Endothelial cell of umbilical vein (primary cell): ENCODE measurements around the gene PRR5L. TPM values are rescaled to one million over a fixed set of nuclear protein-coding genes. Genes with fewer than 3 reads are reported as not detected.

Experiments
- BruUV-seq: library from RNA; stranded (reverse); fragments of 400-500 nt; replicated peaks from 2 replicates; lab custom pipeline; 2021; lab: Mats Ljungman, UMichigan
- CTCF ChIA-PET: fragments of 300-600, 350-600 bp; sonication (Branson Sonifier 250); formaldehyde crosslinking; loops from one replicate; lab custom pipeline; 2021; ENCODE audit warnings: antibody characterized with exemption, inconsistent platforms; lab: Charles Lee
- POLR2A ChIA-PET: fragments of 300-600, 350-600 bp; sonication (Branson Sonifier 250); formaldehyde crosslinking; loops from one replicate; lab custom pipeline; 2021; ENCODE audit warnings: antibody characterized with exemption, inconsistent platforms; lab: Charles Lee
- DNase-seq: peaks from one replicate; pipeline ENCODE4 v3.0.0-alpha.2; 2011; ENCODE audit warnings: low read depth, low spot score
- FAIRE-seq: peaks from 2 replicates; lab custom pipeline; 2011; peaks lifted over from hg19 to GRCh38; lab: Jason Lieb, UNC
- H2AFZ ChIP-seq: 2 replicates; pipeline ENCODE4 v1.6.0; 2012; ENCODE audit warnings: low read depth, low read length, control low read depth, inconsistent platforms
- H3K27ac ChIP-seq: 2 replicates; pipeline ENCODE4 v1.5.1; 2011; ENCODE audit warnings: low read depth, mild to moderate bottlenecking, control low read depth, low read length, moderate library complexity; ENCODE audit not compliant: insufficient read depth
- H3K27me3 ChIP-seq, 2 experiments: 2 replicates each; pipeline versions ENCODE4 v1.6.0 to v1.6.1; 2011; ENCODE audit warnings: low read length in 2 of 2, mixed read lengths in 1 of 2; ENCODE audit not compliant: control insufficient read depth in 2 of 2, insufficient read depth in 2 of 2
- H3K36me3 ChIP-seq, 2 experiments: 2 replicates in 1 of 2; 3 replicates in 1 of 2; pipeline ENCODE4 v1.5.1; 2011; ENCODE audit warnings: low read length in 2 of 2, mild to moderate bottlenecking in 1 of 2, moderate library complexity in 1 of 2; ENCODE audit not compliant: control insufficient read depth in 2 of 2, insufficient read depth in 2 of 2; ENCODE audit errors: extremely low read depth in 1 of 2
- H3K4me1 ChIP-seq: 3 replicates; pipeline ENCODE4 v1.5.1; 2011; ENCODE audit warnings: mild to moderate bottlenecking, low read length; ENCODE audit not compliant: control insufficient read depth, insufficient read depth; ENCODE audit errors: extremely low read depth
- H3K4me2 ChIP-seq: 2 replicates; pipeline ENCODE4 v1.6.1; 2011; ENCODE audit warnings: low read length, control low read depth, mixed read lengths; ENCODE audit not compliant: insufficient read depth
- H3K4me3 ChIP-seq, 3 experiments: fragments of 200-600 bp in 1 of 3; sonication (generic), shearing (Covaris generic) in 1 of 3; replicated peaks in 1 of 3; 2 replicates each; pipeline ENCODE4 v1.5.1; 2011 to 2016; ENCODE audit warnings: control low read depth in 3 of 3, low read length in 3 of 3, mild to moderate bottlenecking in 2 of 3, inconsistent platforms in 1 of 3, low read depth in 1 of 3, moderate library complexity in 1 of 3; ENCODE audit not compliant: insufficient read depth in 1 of 3
- H3K79me2 ChIP-seq: 2 replicates; pipeline ENCODE4 v1.6.0; 2012; ENCODE audit warnings: low read length, inconsistent platforms; ENCODE audit not compliant: control insufficient read depth, insufficient read depth
- H3K9ac ChIP-seq: replicated peaks from 2 replicates; pipeline ENCODE3; 2011; ENCODE audit warnings: low read length, control low read depth; ENCODE audit not compliant: insufficient read depth; ENCODE audit errors: extremely low read depth
- H3K9me1 ChIP-seq: replicated peaks from 3 replicates; pipeline ENCODE4 v1.6.0; 2011; ENCODE audit warnings: mild to moderate bottlenecking, low read length; ENCODE audit not compliant: control insufficient read depth, insufficient read depth; ENCODE audit errors: extremely low read depth
- H3K9me3 ChIP-seq: replicated peaks from 2 replicates; pipeline ENCODE4 v1.5.1; 2012; ENCODE audit warnings: low read length, inconsistent platforms; ENCODE audit not compliant: control insufficient read depth, insufficient read depth
- H4K20me1 ChIP-seq: replicated peaks from 2 replicates; pipeline ENCODE3; 2011; ENCODE audit warnings: mild to moderate bottlenecking, low read length; ENCODE audit not compliant: control insufficient read depth, insufficient read depth; ENCODE audit errors: extremely low read depth
- EZH2 ChIP-seq: IDR thresholded peaks from 2 replicates; pipeline ENCODE4 v1.6.1; 2012; ENCODE audit warnings: borderline replicate concordance, low read depth, mild to moderate bottlenecking, moderate library complexity, low read length, inconsistent platforms; ENCODE audit not compliant: severe bottlenecking
- FOS ChIP-seq: IDR thresholded peaks from 2 replicates; pipeline ENCODE4 v1.6.1; 2011; ENCODE audit warnings: mild to moderate bottlenecking, low read length, moderate library complexity, borderline replicate concordance; ENCODE audit not compliant: insufficient read depth
- GATA2 ChIP-seq: IDR thresholded peaks from 2 replicates; pipeline ENCODE4 v1.7.0; 2011; ENCODE audit warnings: low read depth, mild to moderate bottlenecking, moderate library complexity, mixed read lengths, low read length; ENCODE audit not compliant: insufficient read length, insufficient read depth
- JUN ChIP-seq: IDR thresholded peaks from 2 replicates; pipeline ENCODE4 v1.6.1; 2011; ENCODE audit warnings: borderline replicate concordance, low read depth; ENCODE audit not compliant: insufficient read length, insufficient read depth
- MAX ChIP-seq: IDR thresholded peaks from 2 replicates; pipeline ENCODE4 v1.6.1; 2011; ENCODE audit not compliant: insufficient read depth, insufficient read length
- MYC ChIP-seq: IDR thresholded peaks from one replicate; pipeline ENCODE4 v1.6.1; 2011; ENCODE audit warnings: mild to moderate bottlenecking, low read depth, low read length
- POLR2A ChIP-seq: IDR thresholded peaks from 2 replicates; pipeline ENCODE4 v1.6.1; 2012; ENCODE audit warnings: low read depth, mild to moderate bottlenecking, control low read depth, low read length
- POLR2AphosphoS5 ChIP-seq: IDR thresholded peaks from 2 replicates; pipeline ENCODE4 v1.6.1; 2012; ENCODE audit warnings: low read depth, mild to moderate bottlenecking, control low read depth, low read length, moderate library complexity; ENCODE audit not compliant: insufficient read depth
- dilution Hi-C: fragments of 300-500 bp; cut with MboI; formaldehyde crosslinking; loops from one replicate; pipeline ENCODE4 v1.15.0; 2019; ENCODE audit warnings: low sequenced_read_pairs; ENCODE audit not compliant: extremely low pct_ligation_motif_present
- intact Hi-C: fragments of 100-400 bp; cut with micrococcal nuclease; formaldehyde crosslinking; loops from one replicate; pipeline ENCODE4 v1.10.0; 2022
- polyA plus RNA-seq, 4 experiments: library from polyadenylated mRNA; depleted of rRNA in 3 of 4; stranded (reverse) in 3 of 4; unstranded in 1 of 4; fragments of >200 nt; gene quantifications; 2 replicates each; pipeline versions ENCODE4 v1.2.1 to v1.2.3, GENCODE V29; 2011 to 2012; ENCODE audit warnings: missing spikeins in 1 of 4
- total RNA-seq: library from RNA; stranded (reverse); gene quantifications from 2 replicates; pipeline ENCODE4 v1.2.3, GENCODE V29; 2021
- TF ChIP-seq, protein P1 (sequence below), 2 donors: IDR thresholded peaks; 1 replicate in 1 of 2; 2 replicates in 1 of 2; pipeline ENCODE4 v1.5.1; 2011; ENCODE audit warnings: low read length in 2 of 2, mild to moderate bottlenecking in 2 of 2, moderate library complexity in 2 of 2, control low read depth in 1 of 2, inconsistent platforms in 1 of 2, low read depth in 1 of 2; ENCODE audit not compliant: insufficient read depth in 1 of 2; ENCODE audit errors: extremely low read depth in 1 of 2

Gene PRR5L
- total and polyA plus RNA-seq, 2 donors (not counting 3 experiments of a cell fraction or from before 2014, with no cell fraction given), result 2.5 to 6.1 TPM

- dilution Hi-C loops (no loop called here), intact Hi-C loops (no loop called here)
- H3K9me1 ChIP-seq, result no peaks in the 10 kb centered on the region
- FAIRE-seq (no peak), DNase-seq (no peak)
- H4K20me1 ChIP-seq, result no peaks in the 10 kb centered on the region
- H3K27me3 ChIP-seq, result peaks cover 10 to 12% of the 10 kb centered on the region in 2 experiments
- H3K9me3 ChIP-seq, result no peaks in the 10 kb centered on the region
- no peak overlapping the region for H3K27ac ChIP-seq
- H3K36me3 ChIP-seq, result no peaks in the 10 kb centered on the region
- no peak overlapping the region for H3K4me3 ChIP-seq
- no peak overlapping the region for H2AFZ ChIP-seq
- no TSS peak for BruUV-seq
- no peak overlapping the region for H3K9ac ChIP-seq
- no peak overlapping the region for H3K4me2 ChIP-seq
- no peak for TF ChIP-seq GATA2
- TF ChIP-seq MYC, result no peak
- TF ChIP-seq, protein P1, sequence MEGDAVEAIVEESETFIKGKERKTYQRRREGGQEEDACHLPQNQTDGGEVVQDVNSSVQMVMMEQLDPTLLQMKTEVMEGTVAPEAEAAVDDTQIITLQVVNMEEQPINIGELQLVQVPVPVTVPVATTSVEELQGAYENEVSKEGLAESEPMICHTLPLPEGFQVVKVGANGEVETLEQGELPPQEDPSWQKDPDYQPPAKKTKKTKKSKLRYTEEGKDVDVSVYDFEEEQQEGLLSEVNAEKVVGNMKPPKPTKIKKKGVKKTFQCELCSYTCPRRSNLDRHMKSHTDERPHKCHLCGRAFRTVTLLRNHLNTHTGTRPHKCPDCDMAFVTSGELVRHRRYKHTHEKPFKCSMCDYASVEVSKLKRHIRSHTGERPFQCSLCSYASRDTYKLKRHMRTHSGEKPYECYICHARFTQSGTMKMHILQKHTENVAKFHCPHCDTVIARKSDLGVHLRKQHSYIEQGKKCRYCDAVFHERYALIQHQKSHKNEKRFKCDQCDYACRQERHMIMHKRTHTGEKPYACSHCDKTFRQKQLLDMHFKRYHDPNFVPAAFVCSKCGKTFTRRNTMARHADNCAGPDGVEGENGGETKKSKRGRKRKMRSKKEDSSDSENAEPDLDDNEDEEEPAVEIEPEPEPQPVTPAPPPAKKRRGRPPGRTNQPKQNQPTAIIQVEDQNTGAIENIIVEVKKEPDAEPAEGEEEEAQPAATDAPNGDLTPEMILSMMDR (IDR thresholded peaks at IDR 0.05; ENCODE audit: extremely low read depth in 1 of 2, insufficient read depth in 1 of 2, low read depth in 1 of 2, low read length in 2 of 2), result no peak
- no peak for TF ChIP-seq FOS
- no peak for TF ChIP-seq POLR2AphosphoS5
- no peak for TF ChIP-seq POLR2A
- no peak for TF ChIP-seq EZH2
- no peak for TF ChIP-seq JUN
- no peak for TF ChIP-seq MAX
- H3K4me1 ChIP-seq, result peaks cover 5% of the 10 kb centered on the region
- H3K79me2 ChIP-seq, result no peaks in the 10 kb centered on the region
- ChIA-PET CTCF (interaction anchor here (1.5 to 2.2 kb wide), 4 partner anchors 11 to 143 kb away, joined by 4 to 8 read pairs (median 6); no protein-coding TSS in a partner anchor), POLR2A (no interaction called here)
These were observed 54.0 kb downstream of the PRR5L start for GRCh38 chr11:36350137-36350513.
